Prostate gland (tissue), 2 donors: Measurements from ENCODE around the gene MXD3. TPM values are rescaled to one million over a fixed set of nuclear protein-coding genes. Genes with fewer than 3 reads are reported as not detected.

ENCODE experiments used
- DNase-seq: peaks from one replicate; pipeline ENCODE4 v3.0.0-alpha.2; 2019; ENCODE audit warnings: low spot score
- H3K27ac ChIP-seq, 2 donors: fragments of 200-600 bp; sonication (generic); 2 replicates each; pipeline ENCODE4 v1.5.1; 2017 to 2019
- H3K27me3 ChIP-seq: fragments of 200-600 bp; sonication (generic); replicated peaks from 2 replicates; pipeline ENCODE4 v1.5.1; 2019; ENCODE audit not compliant: insufficient read depth
- H3K36me3 ChIP-seq, 2 donors: fragments of 200-600 bp; sonication (generic); 1 replicate in 1 of 2; 2 replicates in 1 of 2; pipeline versions ENCODE4 v1.5.1 to v1.8.1; 2017 to 2019
- H3K4me1 ChIP-seq: fragments of 200-600 bp; sonication (generic); replicated peaks from 2 replicates; pipeline ENCODE4 v1.5.1; 2019
- H3K4me3 ChIP-seq, 2 donors: fragments of 200-600 bp; sonication (generic); 2 replicates each; pipeline ENCODE4 v1.5.1; 2017 to 2019
- H3K9me3 ChIP-seq: fragments of 200-600 bp; sonication (generic); 2 replicates; pipeline ENCODE4 v1.5.1; 2017
- CTCF ChIP-seq, 4 experiments: fragments of 200-600 bp in 2 of 4; fragments of 450-650 bp in 2 of 4; sonication (generic) in 2 of 4; IDR thresholded peaks; 1 replicate in 3 of 4; 2 replicates in 1 of 4; pipeline ENCODE4 v1.5.1; 2016 to 2019; ENCODE audit warnings: antibody characterized with exemption in 4 of 4, mild to moderate bottlenecking in 2 of 4, moderate library complexity in 2 of 4
- POLR2A ChIP-seq: fragments of 450-650 bp; IDR thresholded peaks from one replicate; pipeline ENCODE4 v1.6.1; 2016; ENCODE audit warnings: antibody characterized with exemption, mild to moderate bottlenecking
- POLR2AphosphoS5 ChIP-seq: sonication (generic); formaldehyde crosslinking; IDR thresholded peaks from one replicate; pipeline ENCODE4 v1.6.1; 2017; ENCODE audit warnings: antibody characterized with exemption
- WGBS: methylation state at CpG from one replicate; pipeline ENCODE4 v1.1.5; 2018; 5-methylcytosine and 5-hydroxymethylcytosine counted together
- intact Hi-C: fragments of 100-400 bp; cut with DNase I; formaldehyde crosslinking; loops from one replicate; pipeline ENCODE4 v1.14.2; 2022
- total RNA-seq, 2 donors: library from RNA; depleted of rRNA; stranded (reverse); fragments of >200 nt; gene quantifications; one replicate each; pipeline ENCODE4 v1.1.0, GENCODE V29; 2016

MXD3 gene
- total RNA-seq, 2 donors from 2014 or later = 13.5 to 20.5 TPM

GRCh38 chr5:177288191-177288590, 23.5 kb downstream of the MXD3 start:
- no peak for DNase-seq
- Histone ChIP-seq H3K27me3 (no peaks in the 10 kb centered on the region), H3K4me3 (no peak overlapping the region), H3K36me3 (peaks cover 0 to 6% of the 10 kb centered on the region in 2 donors), H3K9me3 (no peaks in the 10 kb centered on the region), H3K4me1 (no peaks in the 10 kb centered on the region), H3K27ac (no peak overlapping the region)
- 80% methylated on average over 2 of the region's 2 CpGs for WGBS
- TF ChIP-seq POLR2AphosphoS5 (no peak), POLR2A (no peak), CTCF (IDR thresholded peaks at IDR 0.05) (no peak)
- intact Hi-C loops = no loop called here

- no peaks in the 10 kb centered on the region for H3K27me3 ChIP-seq
- H3K9me3 ChIP-seq = no peaks in the 10 kb centered on the region
- intact Hi-C loops = no loop called here
- no peak for DNase-seq
- no peak overlapping the region for H3K4me3 ChIP-seq
- H3K27ac ChIP-seq = no peak overlapping the region
- no peaks in the 10 kb centered on the region for H3K4me1 ChIP-seq
- no peak for TF ChIP-seq POLR2A
- TF ChIP-seq POLR2AphosphoS5 = no peak
- TF ChIP-seq CTCF (IDR thresholded peaks at IDR 0.05) = no peak
- H3K36me3 ChIP-seq = peaks cover 0 to 2% of the 10 kb centered on the region in 2 donors
- WGBS = 64% methylated on average over 1 of the region's 1 CpG
Observed at GRCh38 chr5:177276886-177277285, 34.8 kb downstream of the MXD3 start.

- WGBS = 87% methylated on average over 6 of the region's 6 CpGs
- no peak overlapping the region for H3K4me3 ChIP-seq
- no peaks in the 10 kb centered on the region for H3K4me1 ChIP-seq
- no peak overlapping the region for H3K27ac ChIP-seq
- H3K36me3 ChIP-seq = no peaks in the 10 kb centered on the region
- TF ChIP-seq POLR2AphosphoS5 (no peak), CTCF (IDR thresholded peaks at IDR 0.05) (no peak), POLR2A (no peak)
- intact Hi-C loops = no loop called here
- H3K9me3 ChIP-seq = no peaks in the 10 kb centered on the region
- no peak for DNase-seq
- H3K27me3 ChIP-seq = no peaks in the 10 kb centered on the region
Observed at GRCh38 chr5:177275883-177276282, 35.8 kb downstream of the MXD3 start.

- no peak overlapping the region for H3K4me3 ChIP-seq
- H3K9me3 ChIP-seq = no peaks in the 10 kb centered on the region
- H3K27ac ChIP-seq = no peak overlapping the region
- intact Hi-C loops = no loop called here
- TF ChIP-seq POLR2AphosphoS5 (no peak), CTCF (IDR thresholded peaks at IDR 0.05) (no peak), POLR2A (no peak)
- H3K4me1 ChIP-seq = no peaks in the 10 kb centered on the region
- H3K36me3 ChIP-seq = no peaks in the 10 kb centered on the region
- 86% methylated on average over 4 of the region's 4 CpGs for WGBS
- no peak for DNase-seq
- H3K27me3 ChIP-seq = no peaks in the 10 kb centered on the region
Observed at GRCh38 chr5:177271113-177271512, 40.6 kb downstream of the MXD3 start.

- Histone ChIP-seq H3K27me3 (no peaks in the 10 kb centered on the region), H3K4me1 (no peaks in the 10 kb centered on the region), H3K4me3 (no peak overlapping the region), H3K36me3 (peaks cover 0 to 2% of the 10 kb centered on the region in 2 donors), H3K9me3 (no peaks in the 10 kb centered on the region), H3K27ac (no peak overlapping the region)
- intact Hi-C loops = no loop called here
- WGBS = 77% methylated on average over 3 of the region's 3 CpGs
- DNase-seq = no peak
- TF ChIP-seq POLR2AphosphoS5 (no peak), POLR2A (no peak), CTCF (IDR thresholded peaks at IDR 0.05) (no peak)
Observed at GRCh38 chr5:177270653-177271052, 41.0 kb downstream of the MXD3 start.
